GM10266 (cell line): ENCODE measurements around the gene MATCAP1.

Experiments
- DNase-seq: peaks from one replicate; pipeline ENCODE4 v3.0.0; 2012; ENCODE audit errors: extremely low spot score
- CTCF ChIP-seq: IDR thresholded peaks from 2 replicates; pipeline ENCODE4 v1.5.1; 2012; ENCODE audit warnings: mild to moderate bottlenecking, low read depth; ENCODE audit not compliant: control insufficient read depth, insufficient read depth; ENCODE audit errors: missing control alignments

Gene MATCAP1

GRCh38 chr16:67199808-67200198 lies 16.0 kb upstream of the MATCAP1 start:
- DNase-seq, result no peak
- no peak for TF ChIP-seq CTCF

DNA sequence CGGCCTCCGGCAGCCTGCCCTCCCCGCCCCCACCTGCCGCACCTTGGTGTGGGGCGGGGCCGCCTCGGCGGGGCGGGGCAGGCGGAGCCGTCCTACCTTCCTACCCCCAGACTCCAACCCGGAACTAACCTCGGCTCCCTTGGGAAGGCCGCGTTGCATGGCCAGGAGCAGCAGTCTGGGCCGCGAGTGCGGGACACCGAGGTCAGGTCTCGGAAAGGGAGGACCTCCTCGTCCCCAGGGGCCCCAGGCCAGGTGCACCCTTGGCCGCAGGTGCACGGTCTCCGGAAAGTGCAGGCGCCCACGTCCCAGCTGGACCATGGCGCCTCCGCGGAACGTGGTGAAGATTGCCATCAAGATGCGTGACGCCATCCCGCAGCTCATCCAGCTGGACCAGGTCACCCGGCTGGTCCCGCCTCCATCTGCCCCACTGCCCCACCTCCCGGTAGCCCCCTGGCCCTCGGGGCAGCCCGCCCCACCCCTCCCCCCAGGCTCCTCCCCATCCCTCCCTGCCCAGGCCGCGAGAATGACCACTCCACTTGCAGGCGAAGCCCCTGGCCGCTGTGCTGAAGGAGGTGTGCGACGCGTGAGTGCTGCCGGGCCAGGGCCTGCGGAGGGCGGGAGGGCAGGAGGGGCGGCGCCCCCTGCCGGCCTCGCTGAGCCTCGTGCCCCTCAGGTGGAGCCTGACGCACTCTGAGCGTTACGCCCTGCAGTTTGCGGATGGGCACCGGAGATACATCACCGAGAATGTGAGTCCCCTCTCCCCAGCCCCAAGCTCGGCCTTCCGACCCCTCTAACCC lies 15.4 kb upstream of the MATCAP1 start, which contains the start of gene ELMO3:
Gene ELMO3 (plus strand): TSS at position 121 of the 797 bp plus-strand sequence. CDS start 196 bp downstream, at position 317.
- no peak for DNase-seq

DNA sequence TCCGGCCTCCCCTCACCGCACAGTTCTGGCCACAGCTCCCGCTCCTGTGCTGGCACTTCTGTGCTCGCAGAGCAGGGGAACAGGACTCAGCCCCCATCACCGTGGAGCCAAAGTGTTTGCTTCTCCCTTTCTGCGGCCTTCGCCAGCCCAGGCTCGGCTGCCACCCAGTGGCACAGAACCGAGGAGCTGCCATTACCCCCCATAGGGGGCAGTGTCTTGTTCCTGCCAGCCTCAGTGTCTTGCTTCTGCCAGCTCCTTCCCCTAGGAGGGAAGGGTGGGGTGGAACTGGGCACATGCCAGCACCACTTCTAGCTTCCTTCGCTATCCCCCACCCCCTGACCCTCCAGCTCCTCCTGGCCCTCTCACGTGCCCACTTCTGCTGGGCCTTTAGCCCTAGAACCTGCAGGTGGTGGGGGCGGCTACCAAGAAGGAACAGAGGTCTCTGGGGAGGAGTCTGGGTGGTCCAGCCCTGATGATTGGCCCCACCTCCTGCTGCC lies 14.5 kb upstream of the MATCAP1 start:
- DNase-seq, result no peak
- peak; percentile 30 for TF ChIP-seq CTCF

More for the DNA sequence above, 15.4 kb upstream of the MATCAP1 start, which contains the start of gene ELMO3:
- TF ChIP-seq CTCF, result peak; percentile 36

- TF ChIP-seq CTCF, result no peak
- no peak for DNase-seq
Observed at GRCh38 chr16:67197704-67198103, 13.9 kb upstream of the MATCAP1 start.

GRCh38 chr16:67196881-67197280 lies 13.1 kb upstream of the MATCAP1 start:
- no peak for TF ChIP-seq CTCF
- no peak for DNase-seq

GRCh38 chr16:67195676-67196075 lies 11.9 kb upstream of the MATCAP1 start:
- TF ChIP-seq CTCF, result no peak
- DNase-seq, result no peak

GRCh38 chr16:67194260-67194659 lies 10.5 kb upstream of the MATCAP1 start:
- no peak for DNase-seq
- TF ChIP-seq CTCF, result no peak
